OCI-LY1 (cell line): Measurements from ENCODE around the gene NR1H3.

ENCODE experiments used
- H2AFZ ChIP-seq: fragments of 200-600 bp; sonication (generic), shearing (Covaris generic); 2 replicates; pipeline ENCODE4 v1.6.0; 2014; ENCODE audit warnings: antibody characterized with exemption, mild to moderate bottlenecking, low read length
- H3F3A ChIP-seq: fragments of 200-600 bp; sonication (generic), shearing (Covaris generic); 2 replicates; pipeline ENCODE4 v1.6.0; 2014; ENCODE audit warnings: mild to moderate bottlenecking, antibody characterized with exemption, low read length, moderate library complexity; ENCODE audit not compliant: insufficient read depth
- H3K27ac ChIP-seq: fragments of 200-600 bp; sonication (generic); 2 replicates; pipeline ENCODE4 v1.5.1; 2014; ENCODE audit warnings: low read length, mixed run types, mild to moderate bottlenecking, low read depth; ENCODE audit not compliant: poor library complexity, severe bottlenecking
- H3K27me3 ChIP-seq: fragments of 200-600 bp; sonication (generic); 2 replicates; pipeline ENCODE4 v1.6.0; 2014; ENCODE audit warnings: antibody characterized with exemption, mild to moderate bottlenecking, low read length, moderate library complexity; ENCODE audit not compliant: insufficient read depth
- H3K36me3 ChIP-seq: fragments of 200-600 bp; sonication (generic); 2 replicates; pipeline ENCODE4 v1.6.1; 2014; ENCODE audit warnings: mild to moderate bottlenecking, antibody characterized with exemption, low read length, moderate library complexity, mixed read lengths; ENCODE audit not compliant: insufficient read depth
- H3K4me1 ChIP-seq: fragments of 200-600 bp; sonication (generic); 2 replicates; pipeline ENCODE4 v1.5.1; 2014; ENCODE audit warnings: mild to moderate bottlenecking, low read length, moderate library complexity; ENCODE audit not compliant: insufficient read depth, severe bottlenecking
- H3K4me2 ChIP-seq: fragments of 200-600 bp; sonication (generic), shearing (Covaris generic); 2 replicates; pipeline ENCODE4 v1.6.1; 2014; ENCODE audit warnings: low read length
- H3K4me3 ChIP-seq: fragments of 200-600 bp; sonication (generic); 2 replicates; pipeline ENCODE4 v1.5.1; 2014; ENCODE audit warnings: low read length, low read depth, mild to moderate bottlenecking, mixed read lengths; ENCODE audit not compliant: poor library complexity, severe bottlenecking
- H3K79me2 ChIP-seq: fragments of 200-600 bp; shearing (Covaris generic); 2 replicates; pipeline ENCODE4 v1.6.1; 2016; ENCODE audit warnings: mixed run types, low read length, mixed read lengths; ENCODE audit not compliant: insufficient read depth
- H3K9ac ChIP-seq: fragments of 200-600 bp; sonication (generic), shearing (Covaris generic); 2 replicates; pipeline ENCODE4 v1.6.1; 2014; ENCODE audit warnings: mild to moderate bottlenecking, low read length, mixed read lengths
- H3K9me2 ChIP-seq: fragments of 200-600 bp; sonication (generic), shearing (Covaris generic); 2 replicates; pipeline ENCODE4 v1.6.1; 2014; ENCODE audit warnings: low read depth, mild to moderate bottlenecking, low read length, mixed read lengths
- H3K9me3 ChIP-seq: fragments of 200-600 bp; shearing (Covaris generic); 2 replicates; pipeline ENCODE4 v1.6.1; 2014; ENCODE audit warnings: low read length, mixed read lengths
- H4K20me1 ChIP-seq: fragments of 200-600 bp; sonication (generic), shearing (Covaris generic); 2 replicates; pipeline ENCODE4 v1.6.0; 2016; ENCODE audit warnings: mild to moderate bottlenecking, low read length; ENCODE audit not compliant: insufficient read depth
- CTCF ChIP-seq: fragments of 200-600 bp; sonication (generic), shearing (Covaris generic); IDR thresholded peaks from 2 replicates; pipeline ENCODE4 v1.5.1; 2017; ENCODE audit warnings: mild to moderate bottlenecking, antibody characterized with exemption, low read length, moderate library complexity, mixed read lengths
- EZH2 ChIP-seq: fragments of 200-600 bp; sonication (generic), shearing (Covaris generic); IDR thresholded peaks from 2 replicates; pipeline ENCODE4 v1.8.0; 2017; ENCODE audit warnings: borderline replicate concordance, mixed run types, mild to moderate bottlenecking, antibody characterized with exemption, low read length, moderate library complexity, mixed read lengths

The NR1H3 gene

GRCh38 chr11:47242596-47243192 is 15.1 kb upstream of the NR1H3 start:
- Histone ChIP-seq H3K4me3 (no peak overlapping the region), H3K36me3 (peaks cover 81% of the 10 kb centered on the region), H3K79me2 (no peaks in the 10 kb centered on the region), H3K27ac (no peak overlapping the region), H2AFZ (no peak overlapping the region), H3K9ac (no peak overlapping the region), H3K4me1 (peaks cover 4% of the 10 kb centered on the region), H3K9me3 (no peaks in the 10 kb centered on the region), H3K9me2 (no peaks in the 10 kb centered on the region), H4K20me1 (no peaks in the 10 kb centered on the region), H3F3A (no peaks in the 10 kb centered on the region), H3K27me3 (no peaks in the 10 kb centered on the region), H3K4me2 (no peak overlapping the region)
- TF ChIP-seq EZH2 = no peak
- TF ChIP-seq CTCF = no peak

GRCh38 chr11:47243454-47243853 is 14.3 kb upstream of the NR1H3 start:
- Histone ChIP-seq H3K9me2 (no peaks in the 10 kb centered on the region), H3K27ac (no peak overlapping the region), H3K4me3 (no peak overlapping the region), H3F3A (no peaks in the 10 kb centered on the region), H3K79me2 (0 out of 2 replicates have a peak, but pooled peaks cover 4% of the 10 kb centered on the region), H3K9ac (no peak overlapping the region), H3K9me3 (no peaks in the 10 kb centered on the region), H3K36me3 (peaks cover 73% of the 10 kb centered on the region), H3K4me1 (peaks cover 10% of the 10 kb centered on the region), H3K4me2 (no peak overlapping the region), H4K20me1 (no peaks in the 10 kb centered on the region), H2AFZ (no peak overlapping the region), H3K27me3 (no peaks in the 10 kb centered on the region)
- TF ChIP-seq EZH2 = no peak
- TF ChIP-seq CTCF = no peak

GRCh38 chr11:47244448-47245350 is 13.1 kb upstream of the NR1H3 start:
- H3K79me2 ChIP-seq = 0 out of 2 replicates have a peak, but pooled peaks cover 4% of the 10 kb centered on the region
- peaks cover 61% of the 10 kb centered on the region for H3K36me3 ChIP-seq
- H3K27me3 ChIP-seq = no peaks in the 10 kb centered on the region
- H3K27ac ChIP-seq = no peak overlapping the region
- no peak overlapping the region for H3K4me3 ChIP-seq
- H2AFZ ChIP-seq = no peak overlapping the region
- no peak overlapping the region for H3K9ac ChIP-seq
- TF ChIP-seq CTCF (no peak), EZH2 (no peak)
- H3K4me1 ChIP-seq = peaks cover 16% of the 10 kb centered on the region
- H3K9me3 ChIP-seq = no peaks in the 10 kb centered on the region
- no peaks in the 10 kb centered on the region for H3K9me2 ChIP-seq
- no peaks in the 10 kb centered on the region for H3F3A ChIP-seq
- H4K20me1 ChIP-seq = no peaks in the 10 kb centered on the region
- no peak overlapping the region for H3K4me2 ChIP-seq
